ENCODE results near the gene SGK2.
"Not testable (repeated sequence)": the region's sequence is repeated elsewhere in the genome, so short reads cannot be mapped to it uniquely, and the experiment has no call there.

The SGK2 gene

GRCh38 chr20:43607278-43607677 lies 48.5 kb downstream of the SGK2 start:
- not testable (repeated sequence) for DNase-seq

GRCh38 chr20:43631598-43631997 lies 72.8 kb downstream of the SGK2 start:
- DNase-seq: no peak

Data from NCI-H2171 treated with DMSO at 0.1 percent for 48 hours (cell line).